ENCODE measurements around the gene ALDH1A1.

Gene ALDH1A1

DNA sequence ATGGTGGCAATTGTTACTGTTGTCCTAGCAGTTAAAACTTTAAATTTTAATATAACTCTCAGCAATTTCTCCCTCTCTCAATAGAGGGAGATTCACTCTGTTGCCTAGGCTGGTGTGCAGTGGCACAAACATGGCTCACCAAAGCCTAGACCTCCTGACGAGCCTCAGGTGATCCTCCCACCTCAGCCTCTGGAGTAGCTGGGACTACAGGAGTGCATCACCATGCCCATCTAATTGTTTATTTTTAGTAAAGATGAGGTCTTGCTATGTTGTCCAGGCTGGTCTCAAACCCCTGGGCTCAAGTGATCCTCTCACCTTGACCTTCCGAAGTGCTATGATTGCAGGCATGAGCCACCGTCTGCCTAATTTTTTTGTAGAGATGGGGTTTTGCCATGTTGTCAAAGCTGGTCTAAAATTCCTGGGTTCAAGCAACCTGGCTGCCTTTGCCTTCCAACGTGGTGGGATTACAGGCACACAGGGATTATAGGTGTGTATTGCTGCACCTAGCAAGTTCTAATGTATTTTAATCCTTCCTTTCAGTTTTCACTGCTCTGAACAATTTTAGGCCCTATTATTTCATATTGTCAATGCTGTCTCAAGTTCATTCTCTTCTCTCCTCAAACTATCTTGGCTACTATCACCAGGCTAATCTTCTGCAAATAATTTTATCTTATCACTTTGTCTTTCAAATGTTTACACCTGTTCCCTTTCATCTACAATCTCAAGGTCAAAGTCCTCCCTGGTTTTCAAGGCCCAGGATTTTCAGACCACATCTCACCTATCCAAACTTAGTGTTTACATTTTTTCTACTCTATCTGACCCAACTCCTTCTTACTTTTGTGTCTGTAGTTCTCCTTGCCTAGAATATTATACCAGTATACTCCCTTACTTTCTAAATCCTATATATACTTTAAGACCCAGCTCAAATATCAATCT is 18.9 kb downstream of the ALDH1A1 start:
- no peaks in the 10 kb centered on the region for H3K9me2 ChIP-seq (replicated peaks; ENCODE audit: insufficient read depth, low read length)
- no peak for DNase-seq
- no peak overlapping the region for H3K9ac ChIP-seq (ENCODE audit: low read length)
- no peaks in the 10 kb centered on the region for H3K4me1 ChIP-seq (ENCODE audit: low read length)
- no peak overlapping the region for H3K27ac ChIP-seq (ENCODE audit: low read length)
- no peaks in the 10 kb centered on the region for H3F3A ChIP-seq (ENCODE audit: insufficient read depth, low read length)
- H3K9me3 ChIP-seq (replicated peaks; ENCODE audit: insufficient read depth, low read length): no peaks in the 10 kb centered on the region
- no peak overlapping the region for H3K4me3 ChIP-seq (ENCODE audit: low read length)
- H4K20me1 ChIP-seq (ENCODE audit: insufficient read depth, low read length): no peaks in the 10 kb centered on the region
- H3K79me2 ChIP-seq (ENCODE audit: low read length): no peaks in the 10 kb centered on the region
- no peaks in the 10 kb centered on the region for H3K27me3 ChIP-seq (replicated peaks; ENCODE audit: insufficient read depth, low read length)
- TF ChIP-seq, protein P1, sequence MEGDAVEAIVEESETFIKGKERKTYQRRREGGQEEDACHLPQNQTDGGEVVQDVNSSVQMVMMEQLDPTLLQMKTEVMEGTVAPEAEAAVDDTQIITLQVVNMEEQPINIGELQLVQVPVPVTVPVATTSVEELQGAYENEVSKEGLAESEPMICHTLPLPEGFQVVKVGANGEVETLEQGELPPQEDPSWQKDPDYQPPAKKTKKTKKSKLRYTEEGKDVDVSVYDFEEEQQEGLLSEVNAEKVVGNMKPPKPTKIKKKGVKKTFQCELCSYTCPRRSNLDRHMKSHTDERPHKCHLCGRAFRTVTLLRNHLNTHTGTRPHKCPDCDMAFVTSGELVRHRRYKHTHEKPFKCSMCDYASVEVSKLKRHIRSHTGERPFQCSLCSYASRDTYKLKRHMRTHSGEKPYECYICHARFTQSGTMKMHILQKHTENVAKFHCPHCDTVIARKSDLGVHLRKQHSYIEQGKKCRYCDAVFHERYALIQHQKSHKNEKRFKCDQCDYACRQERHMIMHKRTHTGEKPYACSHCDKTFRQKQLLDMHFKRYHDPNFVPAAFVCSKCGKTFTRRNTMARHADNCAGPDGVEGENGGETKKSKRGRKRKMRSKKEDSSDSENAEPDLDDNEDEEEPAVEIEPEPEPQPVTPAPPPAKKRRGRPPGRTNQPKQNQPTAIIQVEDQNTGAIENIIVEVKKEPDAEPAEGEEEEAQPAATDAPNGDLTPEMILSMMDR (IDR thresholded peaks at IDR 0.05; ENCODE audit: low read length): no peak
- no peak for TF ChIP-seq EZH2 (optimal IDR thresholded peaks at IDR 0.05; ENCODE audit: low read depth, low read length)
- H2AFZ ChIP-seq (ENCODE audit: low read length): no peak overlapping the region
- H3K4me2 ChIP-seq (ENCODE audit: low read depth, low read length): no peak overlapping the region
- no peaks in the 10 kb centered on the region for H3K36me3 ChIP-seq (replicated peaks; ENCODE audit: insufficient read depth, low read length)

DNA sequence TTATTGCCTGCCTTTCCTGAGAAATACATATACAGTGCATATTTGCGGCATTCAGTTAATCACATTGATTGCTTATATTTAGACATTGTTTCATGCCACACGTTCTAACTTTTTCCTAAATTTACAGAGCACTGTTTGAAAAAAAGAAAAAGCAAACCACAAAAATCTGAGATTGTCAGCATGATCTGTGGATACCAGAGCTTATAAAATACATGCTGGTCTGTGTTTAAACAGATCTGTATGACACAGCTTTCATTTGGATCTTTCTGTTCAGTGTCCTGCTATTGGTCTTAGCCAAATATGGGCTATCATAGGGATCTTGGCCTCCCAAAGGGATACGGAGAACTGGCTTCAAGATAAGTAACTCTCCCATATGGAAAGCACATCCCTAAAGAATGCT is 20.2 kb downstream of the ALDH1A1 start:
- no peak overlapping the region for H3K27ac ChIP-seq (ENCODE audit: low read length)
- no peaks in the 10 kb centered on the region for H3K27me3 ChIP-seq (replicated peaks; ENCODE audit: insufficient read depth, low read length)
- no peak overlapping the region for H2AFZ ChIP-seq (ENCODE audit: low read length)
- H3K9me2 ChIP-seq (replicated peaks; ENCODE audit: insufficient read depth, low read length): no peaks in the 10 kb centered on the region
- no peaks in the 10 kb centered on the region for H3K36me3 ChIP-seq (replicated peaks; ENCODE audit: insufficient read depth, low read length)
- no peaks in the 10 kb centered on the region for H3F3A ChIP-seq (ENCODE audit: insufficient read depth, low read length)
- no peak for DNase-seq
- no peak overlapping the region for H3K9ac ChIP-seq (ENCODE audit: low read length)
- no peak overlapping the region for H3K4me2 ChIP-seq (ENCODE audit: low read depth, low read length)
- H3K4me1 ChIP-seq (ENCODE audit: low read length): no peaks in the 10 kb centered on the region
- TF ChIP-seq, protein P1 (IDR thresholded peaks at IDR 0.05; ENCODE audit: low read length): no peak
- no peak for TF ChIP-seq EZH2 (optimal IDR thresholded peaks at IDR 0.05; ENCODE audit: low read depth, low read length)
- no peak for TF ChIP-seq EZH2phosphoT487 (IDR thresholded peaks at IDR 0.05; ENCODE audit: low read length)
- H4K20me1 ChIP-seq (ENCODE audit: insufficient read depth, low read length): no peaks in the 10 kb centered on the region
- H3K9me3 ChIP-seq (replicated peaks; ENCODE audit: insufficient read depth, low read length): no peaks in the 10 kb centered on the region
- H3K79me2 ChIP-seq (ENCODE audit: low read length): no peaks in the 10 kb centered on the region
- no peak overlapping the region for H3K4me3 ChIP-seq (ENCODE audit: low read length)

DNA sequence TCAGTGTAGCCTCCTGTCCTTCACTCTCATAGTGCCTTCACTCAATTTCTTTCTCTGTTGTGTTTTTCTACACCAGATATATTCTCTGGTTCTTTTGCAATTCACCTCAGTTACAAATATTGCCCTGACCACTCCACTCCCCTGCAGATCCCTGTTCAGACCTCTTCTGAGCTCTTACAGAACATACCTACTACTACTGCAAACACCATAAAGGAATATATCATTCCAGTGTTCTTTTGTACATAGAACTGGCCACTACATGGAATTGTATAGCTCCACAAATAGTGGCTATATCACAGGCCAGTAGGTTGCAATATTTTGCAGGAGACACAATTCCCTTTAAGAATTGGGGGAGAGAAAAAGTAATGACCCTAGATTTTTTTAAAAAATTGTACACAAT is 21.0 kb downstream of the ALDH1A1 start:
- TF ChIP-seq, protein P1 (IDR thresholded peaks at IDR 0.05; ENCODE audit: low read length): no peak
- TF ChIP-seq EZH2 (optimal IDR thresholded peaks at IDR 0.05; ENCODE audit: low read depth, low read length) (no peak), EZH2phosphoT487 (IDR thresholded peaks at IDR 0.05; ENCODE audit: low read length) (no peak)
- Histone ChIP-seq H3K79me2 (ENCODE audit: low read length) (no peaks in the 10 kb centered on the region), H3F3A (ENCODE audit: insufficient read depth, low read length) (no peaks in the 10 kb centered on the region), H3K4me1 (ENCODE audit: low read length) (no peaks in the 10 kb centered on the region), H2AFZ (ENCODE audit: low read length) (no peak overlapping the region), H3K27me3 (replicated peaks; ENCODE audit: insufficient read depth, low read length) (no peaks in the 10 kb centered on the region), H4K20me1 (ENCODE audit: insufficient read depth, low read length) (no peaks in the 10 kb centered on the region), H3K9me3 (replicated peaks; ENCODE audit: insufficient read depth, low read length) (no peaks in the 10 kb centered on the region), H3K36me3 (replicated peaks; ENCODE audit: insufficient read depth, low read length) (no peaks in the 10 kb centered on the region), H3K4me2 (ENCODE audit: low read depth, low read length) (no peak overlapping the region), H3K4me3 (ENCODE audit: low read length) (no peak overlapping the region), H3K9me2 (replicated peaks; ENCODE audit: insufficient read depth, low read length) (no peaks in the 10 kb centered on the region), H3K27ac (ENCODE audit: low read length) (no peak overlapping the region), H3K9ac (ENCODE audit: low read length) (no peak overlapping the region)
- DNase-seq: no peak
